Body of pancreas (tissue), 4 donors: ENCODE data around the gene OTOG. TPM values are rescaled to one million over a fixed set of nuclear protein-coding genes. Genes with fewer than 3 reads are reported as not detected.

Experiments used
- ATAC-seq: fragments of 150-250 bp; one replicate; pipeline ENCODE4 v1.9.1; 2016
- DNase-seq, 4 donors: peaks; one replicate each; pipeline ENCODE4 v3.0.0-alpha.2; 2019
- H3K27ac ChIP-seq, 4 donors: fragments of 200-600 bp; sonication (generic); 1 replicate in 3 of 4; 2 replicates in 1 of 4; pipeline versions ENCODE4 v1.5.1 to v1.6.1; 2016 to 2019; ENCODE audit warnings: mild to moderate bottlenecking in 1 of 4, mixed read lengths in 1 of 4, moderate library complexity in 1 of 4
- H3K27me3 ChIP-seq, 2 donors: fragments of 200-600 bp; sonication (generic); one replicate each; pipeline ENCODE4 v1.6.0; 2016; ENCODE audit warnings: mild to moderate bottlenecking in 1 of 2
- H3K36me3 ChIP-seq, 2 donors: fragments of 200-600 bp; sonication (generic); replicated peaks in 1 of 2; 2 replicates each; pipeline ENCODE4 v1.5.1; 2016; ENCODE audit warnings: low read depth in 2 of 2; ENCODE audit not compliant: insufficient read depth in 1 of 2
- H3K4me1 ChIP-seq: fragments of 200-600 bp; sonication (generic); one replicate; pipeline ENCODE4 v1.6.0; 2016
- H3K4me3 ChIP-seq, 2 donors: fragments of 200-600 bp; sonication (generic); 1 replicate in 1 of 2; 2 replicates in 1 of 2; pipeline ENCODE4 v1.5.1; 2016 to 2019
- H3K9me3 ChIP-seq, 3 donors: fragments of 200-600 bp; sonication (generic); 1 replicate in 2 of 3; 2 replicates in 1 of 3; pipeline ENCODE4 v1.5.1; 2016
- CTCF ChIP-seq, 7 experiments: fragments of 450-650 bp in 4 of 7; fragments of 200-600 bp in 3 of 7; sonication (generic) in 3 of 7; IDR thresholded peaks; one replicate each; pipeline ENCODE4 v1.5.1; 2016 to 2019; ENCODE audit warnings: antibody characterized with exemption in 7 of 7
- POLR2A ChIP-seq, 3 donors: fragments of 450-650 bp; IDR thresholded peaks; one replicate each; pipeline ENCODE4 v1.6.1; 2016; ENCODE audit warnings: antibody characterized with exemption in 3 of 3, mild to moderate bottlenecking in 2 of 3
- WGBS, 2 donors: methylation state at CpG; one replicate each; pipeline ENCODE4 v1.1.5; 2017; 5-methylcytosine and 5-hydroxymethylcytosine counted together
- intact Hi-C: fragments of 100-400 bp; cut with DNase I; formaldehyde crosslinking; loops from one replicate; pipeline ENCODE4 v1.15.1; 2023
- total RNA-seq, 2 donors: library from RNA; depleted of rRNA; stranded (reverse); fragments of >200 nt; gene quantifications; one replicate each; pipeline ENCODE4 v1.1.0, GENCODE V29; 2016

Gene OTOG
- total RNA-seq, 2 donors from 2014 or later, result not detected

DNA sequence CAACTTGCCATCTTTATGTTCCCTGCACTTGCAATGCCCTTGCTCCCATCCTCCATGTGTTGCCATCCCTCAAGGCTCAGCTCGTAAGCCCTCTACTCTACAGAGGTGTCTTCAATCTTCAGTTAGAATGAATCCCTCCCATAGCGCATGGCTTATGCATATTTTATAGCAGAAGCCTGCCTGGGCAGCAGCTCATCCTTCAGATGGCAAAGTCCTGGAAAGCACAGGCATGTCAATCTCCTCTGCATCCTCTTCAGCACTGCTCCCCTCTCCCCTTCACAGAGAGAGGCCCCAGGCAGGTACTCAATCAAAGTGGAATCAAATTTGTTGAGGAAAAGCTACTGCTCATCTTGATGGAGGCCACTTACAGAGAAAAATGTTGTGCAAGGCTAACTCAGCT lies 39.3 kb upstream of the OTOG start:
- Histone ChIP-seq H3K4me1 (no peaks in the 10 kb centered on the region), H3K36me3 (no peaks in the 10 kb centered on the region), H3K27ac (no peak overlapping the region), H3K27me3 (no peaks in the 10 kb centered on the region), H3K4me3 (no peak overlapping the region), H3K9me3 (no peaks in the 10 kb centered on the region)
- intact Hi-C loops, result no loop called here
- ATAC-seq (no peak), DNase-seq (no peak)
- TF ChIP-seq POLR2A (IDR thresholded peaks at IDR 0.05) (no peak), CTCF (IDR thresholded peaks at IDR 0.05) (no peak)
- 69 to 97% methylated on average over 2 of the region's 2 CpGs for WGBS, 2 donors

GRCh38 chr11:17508306-17508705 lies 38.8 kb upstream of the OTOG start:
- Histone ChIP-seq H3K4me3 (no peak overlapping the region), H3K27ac (no peak overlapping the region), H3K4me1 (no peaks in the 10 kb centered on the region), H3K9me3 (no peaks in the 10 kb centered on the region), H3K36me3 (no peaks in the 10 kb centered on the region), H3K27me3 (no peaks in the 10 kb centered on the region)
- ATAC-seq (no peak), DNase-seq (no peak)
- 35 to 50% methylated on average over 3 of the region's 3 CpGs for WGBS, 2 donors
- intact Hi-C loops, result no loop called here
- TF ChIP-seq POLR2A (IDR thresholded peaks at IDR 0.05) (no peak), CTCF (IDR thresholded peaks at IDR 0.05) (no peak)

GRCh38 chr11:17508791-17509190 lies 38.3 kb upstream of the OTOG start:
- Histone ChIP-seq H3K27ac (no peak overlapping the region), H3K4me3 (no peak overlapping the region), H3K9me3 (no peaks in the 10 kb centered on the region), H3K36me3 (no peaks in the 10 kb centered on the region), H3K4me1 (no peaks in the 10 kb centered on the region), H3K27me3 (no peaks in the 10 kb centered on the region)
- intact Hi-C loops, result no loop called here
- WGBS, 2 donors, result 36 to 37% methylated on average over 3 of the region's 3 CpGs
- no peak for ATAC-seq
- TF ChIP-seq POLR2A (IDR thresholded peaks at IDR 0.05) (no peak), CTCF (IDR thresholded peaks at IDR 0.05) (no peak)
- no peak for DNase-seq

GRCh38 chr11:17510507-17511206 lies 36.4 kb upstream of the OTOG start:
- Histone ChIP-seq H3K36me3 (no peaks in the 10 kb centered on the region), H3K9me3 (no peaks in the 10 kb centered on the region), H3K27me3 (no peaks in the 10 kb centered on the region), H3K4me3 (no peak overlapping the region), H3K27ac (no peak overlapping the region), H3K4me1 (no peaks in the 10 kb centered on the region)
- intact Hi-C loops, result no loop called here
- TF ChIP-seq POLR2A (IDR thresholded peaks at IDR 0.05) (no peak), CTCF (IDR thresholded peaks at IDR 0.05) (no peak)
- no peak for DNase-seq
- ATAC-seq, result no peak
- 61 to 65% methylated on average over 4 of the region's 4 CpGs for WGBS, 2 donors

- Histone ChIP-seq H3K4me1 (no peaks in the 10 kb centered on the region), H3K27me3 (no peaks in the 10 kb centered on the region), H3K9me3 (no peaks in the 10 kb centered on the region), H3K27ac (no peak overlapping the region), H3K4me3 (no peak overlapping the region), H3K36me3 (no peaks in the 10 kb centered on the region)
- no peak for DNase-seq
- TF ChIP-seq POLR2A (IDR thresholded peaks at IDR 0.05) (no peak), CTCF (IDR thresholded peaks at IDR 0.05) (no peak)
- WGBS, 2 donors, result 52 to 56% methylated on average over 3 of the region's 3 CpGs
- intact Hi-C loops, result no loop called here
- ATAC-seq, result no peak
Observed at GRCh38 chr11:17511571-17511970, 35.5 kb upstream of the OTOG start.
